Vagina (tissue), 2 donors: ENCODE results near the gene TSPAN14.

ENCODE experiments used
- CTCF ChIP-seq, 3 experiments: fragments of 450-650 bp in 2 of 3; fragments of 200-600 bp in 1 of 3; sonication (generic) in 1 of 3; IDR thresholded peaks; one replicate each; pipeline ENCODE4 v1.5.1; 2017 to 2019; ENCODE audit warnings: antibody characterized with exemption in 3 of 3, mild to moderate bottlenecking in 2 of 3, moderate library complexity in 2 of 3
- POLR2A ChIP-seq, 2 donors: fragments of 450-650 bp; IDR thresholded peaks; one replicate each; pipeline ENCODE4 v1.6.1; 2017; ENCODE audit warnings: antibody characterized with exemption in 2 of 2, mild to moderate bottlenecking in 2 of 2, moderate library complexity in 2 of 2

DNA sequence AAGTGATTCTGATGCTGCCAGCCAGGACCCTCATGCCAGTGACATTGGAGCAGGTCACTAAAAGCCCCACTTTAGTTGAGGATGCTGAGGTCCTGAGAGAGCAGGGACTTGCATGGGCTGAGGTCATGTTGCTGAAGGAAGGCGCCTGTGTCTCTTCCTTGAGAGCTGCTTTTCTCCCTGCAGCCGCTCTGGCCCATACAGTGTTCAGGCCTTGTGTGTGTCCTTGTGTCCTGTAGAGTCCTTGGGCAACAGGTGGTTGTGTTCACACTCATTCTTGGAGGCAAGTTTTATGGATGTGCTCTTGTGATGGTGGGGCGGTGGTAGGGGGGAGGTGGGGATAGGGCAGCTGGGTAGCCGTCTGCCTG is 33.3 kb downstream of the TSPAN14 start:
- no peak for TF ChIP-seq POLR2A (IDR thresholded peaks at IDR 0.05)
- no peak for TF ChIP-seq CTCF (IDR thresholded peaks at IDR 0.05)
